GM12878 (cell line): ENCODE data around the gene HLA-DQB1. TPM values are rescaled to one million over a fixed set of nuclear protein-coding genes. Genes with fewer than 3 reads are reported as not detected.

Source experiments
- BMI1 ChIP-seq: fragments of 450-650 bp; IDR thresholded peaks from 2 replicates; pipeline ENCODE4 v1.6.1; 2016; ENCODE audit warnings: mild to moderate bottlenecking, moderate library complexity, borderline replicate concordance
- CBX5 ChIP-seq: sonication (generic); IDR thresholded peaks from 2 replicates; pipeline ENCODE4 v1.6.1; 2016; ENCODE audit warnings: low read depth, moderate library complexity, mild to moderate bottlenecking, inconsistent platforms
- E4F1 ChIP-seq: fragments of 450-650 bp; IDR thresholded peaks from 2 replicates; pipeline ENCODE4 v1.6.1; 2018; ENCODE audit warnings: borderline replicate concordance, mild to moderate bottlenecking; ENCODE audit not compliant: partially characterized antibody
- EP300 ChIP-seq, 2 experiments: fragments of 150-350 bp in 1 of 2; IDR thresholded peaks; 2 replicates each; pipeline ENCODE4 v1.6.1; 2011 to 2012; ENCODE audit warnings: low read depth in 2 of 2, low read length in 2 of 2, borderline replicate concordance in 1 of 2, improper control_type of control experiment in 1 of 2, inconsistent platforms in 1 of 2; ENCODE audit not compliant: control insufficient read depth in 1 of 2
- FOS ChIP-seq: IDR thresholded peaks from 3 replicates; pipeline ENCODE4 v1.6.1; 2011; ENCODE audit warnings: borderline replicate concordance; ENCODE audit not compliant: insufficient read length; ENCODE audit errors: extremely low read depth
- FOXM1 ChIP-seq: IDR thresholded peaks from 2 replicates; pipeline ENCODE4 v1.6.1; 2012; ENCODE audit warnings: low read depth, mild to moderate bottlenecking, inconsistent platforms, low read length, moderate library complexity
- IRF3 ChIP-seq: fragments of 450-650 bp; IDR thresholded peaks from 2 replicates; pipeline ENCODE4 v1.6.1; 2014; ENCODE audit warnings: mild to moderate bottlenecking
- KAT2A ChIP-seq: conservative IDR thresholded peaks from 2 replicates; pipeline ENCODE4 v1.6.1; 2011; ENCODE audit warnings: low read depth, low read length; ENCODE audit not compliant: control insufficient read depth
- MXI1 ChIP-seq: fragments of 150-350 bp; IDR thresholded peaks from 2 replicates; pipeline ENCODE4 v1.6.1; 2011; ENCODE audit warnings: low read depth, mild to moderate bottlenecking, inconsistent platforms, low read length, improper control_type of control experiment
- NFXL1 ChIP-seq: fragments of 450-650 bp; IDR thresholded peaks from 2 replicates; pipeline ENCODE4 v1.6.1; 2017; ENCODE audit warnings: antibody characterized with exemption, mild to moderate bottlenecking, borderline replicate concordance
- NRF1 ChIP-seq: conservative IDR thresholded peaks from 2 replicates; pipeline ENCODE4 v1.6.1; 2011; ENCODE audit warnings: mild to moderate bottlenecking, low read depth, low read length, improper control_type of control experiment
- PAX5 ChIP-seq: IDR thresholded peaks from 2 replicates; pipeline ENCODE4 v1.6.1; 2011; ENCODE audit warnings: low read depth, low read length, borderline replicate concordance
- POLR2AphosphoS5 ChIP-seq: IDR thresholded peaks from 2 replicates; pipeline ENCODE4 v1.6.1; 2011; ENCODE audit warnings: mild to moderate bottlenecking, low read length, inconsistent platforms
- RAD51 ChIP-seq: fragments of 450-650 bp; IDR thresholded peaks from 2 replicates; pipeline ENCODE4 v1.6.1; 2016; ENCODE audit warnings: moderate library complexity, mild to moderate bottlenecking, inconsistent platforms
- RELA ChIP-seq: fragments of 450-650 bp; IDR thresholded peaks from 2 replicates; pipeline ENCODE4 v1.8.0; 2014; ENCODE audit warnings: borderline replicate concordance; ENCODE audit not compliant: partially characterized antibody
- SMAD5 ChIP-seq: IDR thresholded peaks from 2 replicates; pipeline ENCODE4 v1.6.1; 2016; ENCODE audit warnings: antibody characterized with exemption, low read depth
- ZNF687 ChIP-seq: fragments of 450-650 bp; IDR thresholded peaks from 2 replicates; pipeline ENCODE4 v1.6.1; 2017; ENCODE audit warnings: mild to moderate bottlenecking, moderate library complexity
- ZZZ3 ChIP-seq: IDR thresholded peaks from 2 replicates; pipeline ENCODE4 v1.6.1; 2011; ENCODE audit warnings: low read depth; ENCODE audit not compliant: control insufficient read depth, insufficient read length
- polyA plus RNA-seq, 11 experiments: library from polyadenylated mRNA; depleted of rRNA in 4 of 11; unstranded in 6 of 11; stranded (reverse) in 5 of 11; fragments of >200 nt; fragmentation: Nextera tagmentation in 4 of 11; fragmentation: Illumina TruSeq in 1 of 11; extraction: Ambion mirVana in 4 of 11; extraction: Trizol in 1 of 11; gene quantifications; 1 replicate in 1 of 11; 2 replicates in 10 of 11; pipeline versions ENCODE4 v1.2.1 to v1.2.3, GENCODE V29; 2011 to 2016; ENCODE audit warnings: inconsistent platforms in 2 of 11, missing spikeins in 2 of 11, low read depth in 1 of 11
- total RNA-seq, 4 experiments: library from RNA; depleted of rRNA in 3 of 4; stranded (reverse); fragments of >200 nt in 3 of 4; fragmentation: Illumina TruSeq in 1 of 4; extraction: Trizol in 1 of 4; gene quantifications; 2 replicates each; pipeline versions ENCODE4 v1.2.1 to v1.2.3, GENCODE V29; 2013 to 2021
- TF ChIP-seq, protein P1 (sequence below): IDR thresholded peaks from 2 replicates; pipeline ENCODE4 v1.6.1; 2012; ENCODE audit warnings: mild to moderate bottlenecking, low read depth, low read length

HLA-DQB1 gene
- total and polyA plus RNA-seq, 10 of the 15 experiments (the other 5 are each of a cell fraction or from before 2014, with no cell fraction given) = 38.1 to 403 (median 91.4) TPM

GRCh38 chr6:32668226-32668747 lies 1.8 kb upstream of the HLA-DQB1 start (continued):
- TF ChIP-seq IRF3 (peak; percentile 5; the same call in 1 of the 2 replicates), RELA (peak; percentile 67), ZNF687 (peak; percentile 70), NFXL1 (no peak), SMAD5 (peak; percentile 60; the same call in 1 of the 2 replicates), EP300 (IDR thresholded peaks at IDR 0.05; ENCODE audit: borderline replicate concordance in 1 of 2, control insufficient read depth in 1 of 2, low read depth in 2 of 2, low read length in 2 of 2) (peak; percentile 66 to 70), POLR2AphosphoS5 (peak; percentile 89), FOXM1 (peak; percentile 58; the same call in 1 of the 2 replicates), FOS (no peak), BMI1 (no peak), MXI1 (no peak), KAT2A (no peak), CBX5 (0 out of 2 replicates have a peak, but pooled peaks have one; percentile 27), PAX5 (0 out of 2 replicates have a peak, but pooled peaks have one; percentile 12), ZZZ3 (no peak), E4F1 (no peak), NRF1 (no peak), RAD51 (no peak)
- TF ChIP-seq, protein P1, sequence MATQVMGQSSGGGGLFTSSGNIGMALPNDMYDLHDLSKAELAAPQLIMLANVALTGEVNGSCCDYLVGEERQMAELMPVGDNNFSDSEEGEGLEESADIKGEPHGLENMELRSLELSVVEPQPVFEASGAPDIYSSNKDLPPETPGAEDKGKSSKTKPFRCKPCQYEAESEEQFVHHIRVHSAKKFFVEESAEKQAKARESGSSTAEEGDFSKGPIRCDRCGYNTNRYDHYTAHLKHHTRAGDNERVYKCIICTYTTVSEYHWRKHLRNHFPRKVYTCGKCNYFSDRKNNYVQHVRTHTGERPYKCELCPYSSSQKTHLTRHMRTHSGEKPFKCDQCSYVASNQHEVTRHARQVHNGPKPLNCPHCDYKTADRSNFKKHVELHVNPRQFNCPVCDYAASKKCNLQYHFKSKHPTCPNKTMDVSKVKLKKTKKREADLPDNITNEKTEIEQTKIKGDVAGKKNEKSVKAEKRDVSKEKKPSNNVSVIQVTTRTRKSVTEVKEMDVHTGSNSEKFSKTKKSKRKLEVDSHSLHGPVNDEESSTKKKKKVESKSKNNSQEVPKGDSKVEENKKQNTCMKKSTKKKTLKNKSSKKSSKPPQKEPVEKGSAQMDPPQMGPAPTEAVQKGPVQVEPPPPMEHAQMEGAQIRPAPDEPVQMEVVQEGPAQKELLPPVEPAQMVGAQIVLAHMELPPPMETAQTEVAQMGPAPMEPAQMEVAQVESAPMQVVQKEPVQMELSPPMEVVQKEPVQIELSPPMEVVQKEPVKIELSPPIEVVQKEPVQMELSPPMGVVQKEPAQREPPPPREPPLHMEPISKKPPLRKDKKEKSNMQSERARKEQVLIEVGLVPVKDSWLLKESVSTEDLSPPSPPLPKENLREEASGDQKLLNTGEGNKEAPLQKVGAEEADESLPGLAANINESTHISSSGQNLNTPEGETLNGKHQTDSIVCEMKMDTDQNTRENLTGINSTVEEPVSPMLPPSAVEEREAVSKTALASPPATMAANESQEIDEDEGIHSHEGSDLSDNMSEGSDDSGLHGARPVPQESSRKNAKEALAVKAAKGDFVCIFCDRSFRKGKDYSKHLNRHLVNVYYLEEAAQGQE = no peak
